ENCODE data around the gene RAD51B. TPM values are rescaled to one million over a fixed set of nuclear protein-coding genes. Genes with fewer than 3 reads are reported as not detected.

The RAD51B gene
- total and polyA plus RNA-seq, 9 of the 15 experiments (the other 6 are each of a cell fraction or from before 2014, with no cell fraction given): 8.5 to 17.3 (median 11.3) TPM

DNA sequence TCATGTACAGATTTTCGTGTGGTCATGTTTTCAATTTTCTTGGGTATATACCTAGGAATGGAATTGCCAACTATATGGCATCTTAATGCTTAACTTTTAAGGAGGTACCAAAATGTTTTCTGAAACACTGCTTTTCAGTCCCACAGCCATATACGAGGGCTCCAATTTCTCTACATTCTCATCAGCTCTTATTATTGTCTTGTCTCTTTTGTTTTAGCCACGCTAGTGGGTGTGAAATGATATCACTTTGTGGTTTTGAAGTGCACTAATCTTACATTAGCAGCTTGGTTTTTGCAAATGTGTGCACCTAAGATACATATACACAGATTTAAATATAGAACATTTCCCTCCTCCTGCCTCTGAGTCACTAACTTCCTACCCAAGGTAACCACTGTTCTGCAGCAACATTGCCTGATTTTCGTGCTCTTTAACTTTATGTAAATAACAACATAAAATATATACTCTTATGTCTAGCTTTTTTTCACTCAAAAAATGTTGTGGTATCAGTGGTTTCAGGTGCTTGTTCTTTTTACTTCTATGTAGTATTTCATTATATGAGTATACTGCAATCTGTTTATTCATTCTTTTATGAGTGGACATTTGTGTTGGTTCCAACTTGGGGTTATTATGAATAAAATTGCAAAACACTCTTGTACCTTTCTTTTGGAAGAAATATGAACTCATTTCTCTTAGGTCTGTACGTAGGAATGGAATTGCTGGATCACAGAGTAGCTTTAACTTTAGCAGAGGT is 900.2 kb downstream of the RAD51B start (continued):
- TF ChIP-seq, protein P1, sequence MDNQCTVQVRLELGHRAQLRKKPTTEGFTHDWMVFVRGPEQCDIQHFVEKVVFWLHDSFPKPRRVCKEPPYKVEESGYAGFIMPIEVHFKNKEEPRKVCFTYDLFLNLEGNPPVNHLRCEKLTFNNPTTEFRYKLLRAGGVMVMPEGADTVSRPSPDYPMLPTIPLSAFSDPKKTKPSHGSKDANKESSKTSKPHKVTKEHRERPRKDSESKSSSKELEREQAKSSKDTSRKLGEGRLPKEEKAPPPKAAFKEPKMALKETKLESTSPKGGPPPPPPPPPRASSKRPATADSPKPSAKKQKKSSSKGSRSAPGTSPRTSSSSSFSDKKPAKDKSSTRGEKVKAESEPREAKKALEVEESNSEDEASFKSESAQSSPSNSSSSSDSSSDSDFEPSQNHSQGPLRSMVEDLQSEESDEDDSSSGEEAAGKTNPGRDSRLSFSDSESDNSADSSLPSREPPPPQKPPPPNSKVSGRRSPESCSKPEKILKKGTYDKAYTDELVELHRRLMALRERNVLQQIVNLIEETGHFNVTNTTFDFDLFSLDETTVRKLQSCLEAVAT (IDR thresholded peaks at IDR 0.05): peak in 1 of 2 experiments; percentile 98; a peak in 2 of 4 replicates
- TF ChIP-seq STAG1 (CRISPR knock-in tag; IDR thresholded peaks at IDR 0.05; ENCODE audit: borderline replicate concordance): no peak
- TF ChIP-seq, protein P2, sequence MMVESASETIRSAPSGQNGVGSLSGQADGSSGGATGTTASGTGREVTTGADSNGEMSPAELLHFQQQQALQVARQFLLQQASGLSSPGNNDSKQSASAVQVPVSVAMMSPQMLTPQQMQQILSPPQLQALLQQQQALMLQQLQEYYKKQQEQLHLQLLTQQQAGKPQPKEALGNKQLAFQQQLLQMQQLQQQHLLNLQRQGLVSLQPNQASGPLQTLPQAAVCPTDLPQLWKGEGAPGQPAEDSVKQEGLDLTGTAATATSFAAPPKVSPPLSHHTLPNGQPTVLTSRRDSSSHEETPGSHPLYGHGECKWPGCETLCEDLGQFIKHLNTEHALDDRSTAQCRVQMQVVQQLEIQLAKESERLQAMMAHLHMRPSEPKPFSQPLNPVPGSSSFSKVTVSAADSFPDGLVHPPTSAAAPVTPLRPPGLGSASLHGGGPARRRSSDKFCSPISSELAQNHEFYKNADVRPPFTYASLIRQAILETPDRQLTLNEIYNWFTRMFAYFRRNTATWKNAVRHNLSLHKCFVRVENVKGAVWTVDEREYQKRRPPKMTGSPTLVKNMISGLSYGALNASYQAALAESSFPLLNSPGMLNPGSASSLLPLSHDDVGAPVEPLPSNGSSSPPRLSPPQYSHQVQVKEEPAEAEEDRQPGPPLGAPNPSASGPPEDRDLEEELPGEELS (CRISPR knock-in tag; IDR thresholded peaks at IDR 0.05; ENCODE audit: borderline replicate concordance): no peak
- TF ChIP-seq CBX3 (IDR thresholded peaks at IDR 0.05; ENCODE audit: borderline replicate concordance in 1 of 2, low read length in 2 of 2): peak in 1 of 2 experiments; percentile 96; a peak in 2 of 3 replicates
- no peak for TF ChIP-seq ZSCAN29 (IDR thresholded peaks at IDR 0.05)
- no peak for TF ChIP-seq ERF (CRISPR knock-in tag; IDR thresholded peaks at IDR 0.05)
- TF ChIP-seq PHB (CRISPR knock-in tag; IDR thresholded peaks at IDR 0.05): no peak
- TF ChIP-seq, protein P3, sequence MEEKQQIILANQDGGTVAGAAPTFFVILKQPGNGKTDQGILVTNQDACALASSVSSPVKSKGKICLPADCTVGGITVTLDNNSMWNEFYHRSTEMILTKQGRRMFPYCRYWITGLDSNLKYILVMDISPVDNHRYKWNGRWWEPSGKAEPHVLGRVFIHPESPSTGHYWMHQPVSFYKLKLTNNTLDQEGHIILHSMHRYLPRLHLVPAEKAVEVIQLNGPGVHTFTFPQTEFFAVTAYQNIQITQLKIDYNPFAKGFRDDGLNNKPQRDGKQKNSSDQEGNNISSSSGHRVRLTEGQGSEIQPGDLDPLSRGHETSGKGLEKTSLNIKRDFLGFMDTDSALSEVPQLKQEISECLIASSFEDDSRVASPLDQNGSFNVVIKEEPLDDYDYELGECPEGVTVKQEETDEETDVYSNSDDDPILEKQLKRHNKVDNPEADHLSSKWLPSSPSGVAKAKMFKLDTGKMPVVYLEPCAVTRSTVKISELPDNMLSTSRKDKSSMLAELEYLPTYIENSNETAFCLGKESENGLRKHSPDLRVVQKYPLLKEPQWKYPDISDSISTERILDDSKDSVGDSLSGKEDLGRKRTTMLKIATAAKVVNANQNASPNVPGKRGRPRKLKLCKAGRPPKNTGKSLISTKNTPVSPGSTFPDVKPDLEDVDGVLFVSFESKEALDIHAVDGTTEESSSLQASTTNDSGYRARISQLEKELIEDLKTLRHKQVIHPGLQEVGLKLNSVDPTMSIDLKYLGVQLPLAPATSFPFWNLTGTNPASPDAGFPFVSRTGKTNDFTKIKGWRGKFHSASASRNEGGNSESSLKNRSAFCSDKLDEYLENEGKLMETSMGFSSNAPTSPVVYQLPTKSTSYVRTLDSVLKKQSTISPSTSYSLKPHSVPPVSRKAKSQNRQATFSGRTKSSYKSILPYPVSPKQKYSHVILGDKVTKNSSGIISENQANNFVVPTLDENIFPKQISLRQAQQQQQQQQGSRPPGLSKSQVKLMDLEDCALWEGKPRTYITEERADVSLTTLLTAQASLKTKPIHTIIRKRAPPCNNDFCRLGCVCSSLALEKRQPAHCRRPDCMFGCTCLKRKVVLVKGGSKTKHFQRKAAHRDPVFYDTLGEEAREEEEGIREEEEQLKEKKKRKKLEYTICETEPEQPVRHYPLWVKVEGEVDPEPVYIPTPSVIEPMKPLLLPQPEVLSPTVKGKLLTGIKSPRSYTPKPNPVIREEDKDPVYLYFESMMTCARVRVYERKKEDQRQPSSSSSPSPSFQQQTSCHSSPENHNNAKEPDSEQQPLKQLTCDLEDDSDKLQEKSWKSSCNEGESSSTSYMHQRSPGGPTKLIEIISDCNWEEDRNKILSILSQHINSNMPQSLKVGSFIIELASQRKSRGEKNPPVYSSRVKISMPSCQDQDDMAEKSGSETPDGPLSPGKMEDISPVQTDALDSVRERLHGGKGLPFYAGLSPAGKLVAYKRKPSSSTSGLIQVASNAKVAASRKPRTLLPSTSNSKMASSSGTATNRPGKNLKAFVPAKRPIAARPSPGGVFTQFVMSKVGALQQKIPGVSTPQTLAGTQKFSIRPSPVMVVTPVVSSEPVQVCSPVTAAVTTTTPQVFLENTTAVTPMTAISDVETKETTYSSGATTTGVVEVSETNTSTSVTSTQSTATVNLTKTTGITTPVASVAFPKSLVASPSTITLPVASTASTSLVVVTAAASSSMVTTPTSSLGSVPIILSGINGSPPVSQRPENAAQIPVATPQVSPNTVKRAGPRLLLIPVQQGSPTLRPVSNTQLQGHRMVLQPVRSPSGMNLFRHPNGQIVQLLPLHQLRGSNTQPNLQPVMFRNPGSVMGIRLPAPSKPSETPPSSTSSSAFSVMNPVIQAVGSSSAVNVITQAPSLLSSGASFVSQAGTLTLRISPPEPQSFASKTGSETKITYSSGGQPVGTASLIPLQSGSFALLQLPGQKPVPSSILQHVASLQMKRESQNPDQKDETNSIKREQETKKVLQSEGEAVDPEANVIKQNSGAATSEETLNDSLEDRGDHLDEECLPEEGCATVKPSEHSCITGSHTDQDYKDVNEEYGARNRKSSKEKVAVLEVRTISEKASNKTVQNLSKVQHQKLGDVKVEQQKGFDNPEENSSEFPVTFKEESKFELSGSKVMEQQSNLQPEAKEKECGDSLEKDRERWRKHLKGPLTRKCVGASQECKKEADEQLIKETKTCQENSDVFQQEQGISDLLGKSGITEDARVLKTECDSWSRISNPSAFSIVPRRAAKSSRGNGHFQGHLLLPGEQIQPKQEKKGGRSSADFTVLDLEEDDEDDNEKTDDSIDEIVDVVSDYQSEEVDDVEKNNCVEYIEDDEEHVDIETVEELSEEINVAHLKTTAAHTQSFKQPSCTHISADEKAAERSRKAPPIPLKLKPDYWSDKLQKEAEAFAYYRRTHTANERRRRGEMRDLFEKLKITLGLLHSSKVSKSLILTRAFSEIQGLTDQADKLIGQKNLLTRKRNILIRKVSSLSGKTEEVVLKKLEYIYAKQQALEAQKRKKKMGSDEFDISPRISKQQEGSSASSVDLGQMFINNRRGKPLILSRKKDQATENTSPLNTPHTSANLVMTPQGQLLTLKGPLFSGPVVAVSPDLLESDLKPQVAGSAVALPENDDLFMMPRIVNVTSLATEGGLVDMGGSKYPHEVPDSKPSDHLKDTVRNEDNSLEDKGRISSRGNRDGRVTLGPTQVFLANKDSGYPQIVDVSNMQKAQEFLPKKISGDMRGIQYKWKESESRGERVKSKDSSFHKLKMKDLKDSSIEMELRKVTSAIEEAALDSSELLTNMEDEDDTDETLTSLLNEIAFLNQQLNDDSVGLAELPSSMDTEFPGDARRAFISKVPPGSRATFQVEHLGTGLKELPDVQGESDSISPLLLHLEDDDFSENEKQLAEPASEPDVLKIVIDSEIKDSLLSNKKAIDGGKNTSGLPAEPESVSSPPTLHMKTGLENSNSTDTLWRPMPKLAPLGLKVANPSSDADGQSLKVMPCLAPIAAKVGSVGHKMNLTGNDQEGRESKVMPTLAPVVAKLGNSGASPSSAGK (IDR thresholded peaks at IDR 0.05): peak; percentile 31; the same call in 1 of the 2 replicates
- no peak for TF ChIP-seq NUFIP1 (IDR thresholded peaks at IDR 0.05; ENCODE audit: partially characterized antibody)
- TF ChIP-seq, protein P4, sequence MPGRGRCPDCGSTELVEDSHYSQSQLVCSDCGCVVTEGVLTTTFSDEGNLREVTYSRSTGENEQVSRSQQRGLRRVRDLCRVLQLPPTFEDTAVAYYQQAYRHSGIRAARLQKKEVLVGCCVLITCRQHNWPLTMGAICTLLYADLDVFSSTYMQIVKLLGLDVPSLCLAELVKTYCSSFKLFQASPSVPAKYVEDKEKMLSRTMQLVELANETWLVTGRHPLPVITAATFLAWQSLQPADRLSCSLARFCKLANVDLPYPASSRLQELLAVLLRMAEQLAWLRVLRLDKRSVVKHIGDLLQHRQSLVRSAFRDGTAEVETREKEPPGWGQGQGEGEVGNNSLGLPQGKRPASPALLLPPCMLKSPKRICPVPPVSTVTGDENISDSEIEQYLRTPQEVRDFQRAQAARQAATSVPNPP (IDR thresholded peaks at IDR 0.05; ENCODE audit: borderline replicate concordance, insufficient read depth, insufficient read length): no peak
- TF ChIP-seq NRF1 (conservative IDR thresholded peaks at IDR 0.05 in 1 of 2, IDR thresholded peaks at IDR 0.05 in 1 of 2): no peak

All from K562 (cell line).